Measurements from ENCODE around the gene FLVCR2. TPM values are rescaled to one million over a fixed set of nuclear protein-coding genes. Genes with fewer than 3 reads are reported as not detected.

The FLVCR2 gene
- polyA plus RNA-seq, 1 of the 3 experiments (the other 2 are of a cell fraction): 0.05 TPM

GRCh38 chr14:75553157-75553556 is 25.3 kb upstream of the FLVCR2 start:
- DNase-seq: no peak
- H3K4me3 ChIP-seq (ENCODE audit: low read depth in 2 of 2, low read length in 1 of 2): no peak overlapping the region
- ChIA-PET POLR2A (no interaction called here), CTCF (interaction anchor here (0.7 to 5.2 kb wide), 9 partner anchors 7 to 535 kb away, joined by 3 to 31 read pairs (median 4); no protein-coding TSS in a partner anchor)
- H3K36me3 ChIP-seq (replicated peaks in 1 of 2; ENCODE audit: control insufficient read depth in 1 of 2, insufficient read depth in 2 of 2, low read length in 1 of 2): no peaks in the 10 kb centered on the region
- H3F3A ChIP-seq (replicated peaks; ENCODE audit: insufficient read depth): no peaks in the 10 kb centered on the region
- H3K27ac ChIP-seq (ENCODE audit: low read depth in 2 of 2, low read length in 1 of 2): peak overlapping the region in 1 of 2 experiments; percentile 14; a peak in 1 of 4 replicates
- no peaks in the 10 kb centered on the region for H3K9me2 ChIP-seq
- no peak overlapping the region for H2AFZ ChIP-seq (ENCODE audit: low read depth)
- 81% methylated on average over 6 of the region's 6 CpGs for WGBS (ENCODE audit: low lambda C conversion rate)
- H3K4me1 ChIP-seq (ENCODE audit: control insufficient read depth in 1 of 2, insufficient read depth in 2 of 2, low read depth in 1 of 2, low read length in 1 of 2): peaks cover 0 to 8% of the 10 kb centered on the region in 2 experiments; a peak in 2 of 4 replicates
- TF ChIP-seq EZH2phosphoT487 (IDR thresholded peaks at IDR 0.05; ENCODE audit: borderline replicate concordance, low read depth): no peak
- no peak for TF ChIP-seq CHD2 (IDR thresholded peaks at IDR 0.05; ENCODE audit: low read length, partially characterized antibody)
- H3K27me3 ChIP-seq (ENCODE audit: insufficient read depth): no peaks in the 10 kb centered on the region; the same call in 1 of the 2 replicates
- H3K79me2 ChIP-seq (ENCODE audit: insufficient read depth): no peaks in the 10 kb centered on the region
- no peaks in the 10 kb centered on the region for H4K20me1 ChIP-seq (ENCODE audit: insufficient read depth)
- H3K9me3 ChIP-seq: no peaks in the 10 kb centered on the region
- H3K4me2 ChIP-seq: no peak overlapping the region
- no peak overlapping the region for H3K9ac ChIP-seq

DNA sequence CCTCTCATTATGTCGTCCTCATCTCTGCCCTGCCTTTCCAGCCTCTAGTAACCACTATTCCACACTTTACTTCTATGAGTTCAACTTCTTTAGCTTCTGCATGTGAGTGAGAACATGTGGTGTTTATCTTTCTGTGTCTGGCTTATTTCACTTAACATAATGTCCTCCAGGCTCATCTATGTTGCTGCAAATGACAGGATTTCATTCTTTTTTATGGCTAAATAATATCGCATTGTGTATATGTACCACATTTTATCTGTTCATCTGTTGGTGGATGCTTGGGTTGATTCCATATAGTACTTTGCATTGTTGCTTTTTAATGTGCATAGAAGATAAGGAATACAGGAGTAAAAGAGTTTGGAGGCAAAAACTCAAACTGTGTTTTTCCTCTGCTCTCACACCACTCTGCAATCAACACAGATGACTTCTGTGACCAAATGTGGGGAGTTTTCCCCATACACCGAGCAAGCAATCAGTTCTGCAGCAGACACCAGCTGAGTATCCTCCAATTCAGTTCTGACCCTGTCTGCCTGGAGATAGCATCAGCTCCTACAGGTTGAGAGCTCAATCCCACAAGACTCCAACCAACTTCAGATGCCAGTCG is 24.6 kb upstream of the FLVCR2 start:
- Histone ChIP-seq H3K36me3 (replicated peaks in 1 of 2; ENCODE audit: control insufficient read depth in 1 of 2, insufficient read depth in 2 of 2, low read length in 1 of 2) (no peaks in the 10 kb centered on the region), H3K4me1 (ENCODE audit: control insufficient read depth in 1 of 2, insufficient read depth in 2 of 2, low read depth in 1 of 2, low read length in 1 of 2) (peaks cover 0 to 8% of the 10 kb centered on the region in 2 experiments; a peak in 2 of 4 replicates), H4K20me1 (ENCODE audit: insufficient read depth) (no peaks in the 10 kb centered on the region), H3K79me2 (ENCODE audit: insufficient read depth) (no peaks in the 10 kb centered on the region), H3K9me2 (no peaks in the 10 kb centered on the region), H3F3A (replicated peaks; ENCODE audit: insufficient read depth) (no peaks in the 10 kb centered on the region), H3K9me3 (no peaks in the 10 kb centered on the region), H3K9ac (no peak overlapping the region), H3K4me2 (no peak overlapping the region), H2AFZ (ENCODE audit: low read depth) (no peak overlapping the region), H3K27me3 (ENCODE audit: insufficient read depth) (no peaks in the 10 kb centered on the region; the same call in 1 of the 2 replicates), H3K4me3 (ENCODE audit: low read depth in 2 of 2, low read length in 1 of 2) (no peak overlapping the region), H3K27ac (ENCODE audit: low read depth in 2 of 2, low read length in 1 of 2) (peak overlapping the region in 1 of 2 experiments; percentile 80; a peak in 2 of 4 replicates)
- no peak for DNase-seq
- ChIA-PET POLR2A (interaction anchor here (0.7 kb wide), 1 partner anchor 11 kb away, joined by 3 read pairs; no protein-coding TSS in a partner anchor), CTCF (interaction anchor here (0.7 to 2.3 kb wide), 5 partner anchors 9 to 536 kb away, joined by 3 to 16 read pairs (median 4); no protein-coding TSS in a partner anchor)
- 16% methylated on average over 4 of the region's 4 CpGs for WGBS (ENCODE audit: low lambda C conversion rate)
- TF ChIP-seq POLR2AphosphoS5 (IDR thresholded peaks at IDR 0.05; ENCODE audit: low read depth, low read length) (no peak), FOXJ3 (CRISPR knock-in tag; IDR thresholded peaks at IDR 0.05) (peak; percentile 65; the same call in 1 of the 2 replicates), TEAD4 (IDR thresholded peaks at IDR 0.05; ENCODE audit: borderline replicate concordance, insufficient read depth) (no peak), MEF2A (IDR thresholded peaks at IDR 0.05; ENCODE audit: borderline replicate concordance, low read depth) (no peak), TAF1 (IDR thresholded peaks at IDR 0.05; ENCODE audit: borderline replicate concordance, low read depth, low read length) (no peak), NFIC (IDR thresholded peaks at IDR 0.05; ENCODE audit: borderline replicate concordance) (no peak), FOSL2 (IDR thresholded peaks at IDR 0.05; ENCODE audit: borderline replicate concordance, low read depth) (no peak), RAD21 (IDR thresholded peaks at IDR 0.05; ENCODE audit: low read length) (no peak), TCF12 (IDR thresholded peaks at IDR 0.05) (peak; percentile 5; the same call in 1 of the 2 replicates), EP300 (IDR thresholded peaks at IDR 0.05; ENCODE audit: borderline replicate concordance in 1 of 2, low read depth in 1 of 2, low read length in 1 of 2) (peak in 1 of 2 experiments; percentile 77; a peak in 2 of 4 replicates), PBX3 (IDR thresholded peaks at IDR 0.05) (no peak), ELF1 (IDR thresholded peaks at IDR 0.05) (no peak), RFX5 (IDR thresholded peaks at IDR 0.05; ENCODE audit: low read length) (no peak), REST (IDR thresholded peaks at IDR 0.05; ENCODE audit: low read depth, low read length) (no peak), GATA2 (CRISPR knock-in tag; IDR thresholded peaks at IDR 0.05) (peak; percentile 87)
- TF ChIP-seq, protein P1, sequence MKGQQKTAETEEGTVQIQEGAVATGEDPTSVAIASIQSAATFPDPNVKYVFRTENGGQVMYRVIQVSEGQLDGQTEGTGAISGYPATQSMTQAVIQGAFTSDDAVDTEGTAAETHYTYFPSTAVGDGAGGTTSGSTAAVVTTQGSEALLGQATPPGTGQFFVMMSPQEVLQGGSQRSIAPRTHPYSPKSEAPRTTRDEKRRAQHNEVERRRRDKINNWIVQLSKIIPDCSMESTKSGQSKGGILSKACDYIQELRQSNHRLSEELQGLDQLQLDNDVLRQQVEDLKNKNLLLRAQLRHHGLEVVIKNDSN (IDR thresholded peaks at IDR 0.05; ENCODE audit: borderline replicate concordance, low read depth): no peak
- TF ChIP-seq, protein P2, sequence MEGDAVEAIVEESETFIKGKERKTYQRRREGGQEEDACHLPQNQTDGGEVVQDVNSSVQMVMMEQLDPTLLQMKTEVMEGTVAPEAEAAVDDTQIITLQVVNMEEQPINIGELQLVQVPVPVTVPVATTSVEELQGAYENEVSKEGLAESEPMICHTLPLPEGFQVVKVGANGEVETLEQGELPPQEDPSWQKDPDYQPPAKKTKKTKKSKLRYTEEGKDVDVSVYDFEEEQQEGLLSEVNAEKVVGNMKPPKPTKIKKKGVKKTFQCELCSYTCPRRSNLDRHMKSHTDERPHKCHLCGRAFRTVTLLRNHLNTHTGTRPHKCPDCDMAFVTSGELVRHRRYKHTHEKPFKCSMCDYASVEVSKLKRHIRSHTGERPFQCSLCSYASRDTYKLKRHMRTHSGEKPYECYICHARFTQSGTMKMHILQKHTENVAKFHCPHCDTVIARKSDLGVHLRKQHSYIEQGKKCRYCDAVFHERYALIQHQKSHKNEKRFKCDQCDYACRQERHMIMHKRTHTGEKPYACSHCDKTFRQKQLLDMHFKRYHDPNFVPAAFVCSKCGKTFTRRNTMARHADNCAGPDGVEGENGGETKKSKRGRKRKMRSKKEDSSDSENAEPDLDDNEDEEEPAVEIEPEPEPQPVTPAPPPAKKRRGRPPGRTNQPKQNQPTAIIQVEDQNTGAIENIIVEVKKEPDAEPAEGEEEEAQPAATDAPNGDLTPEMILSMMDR (IDR thresholded peaks at IDR 0.05): no peak
- TF ChIP-seq, protein P3, sequence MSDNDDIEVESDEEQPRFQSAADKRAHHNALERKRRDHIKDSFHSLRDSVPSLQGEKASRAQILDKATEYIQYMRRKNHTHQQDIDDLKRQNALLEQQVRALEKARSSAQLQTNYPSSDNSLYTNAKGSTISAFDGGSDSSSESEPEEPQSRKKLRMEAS (IDR thresholded peaks at IDR 0.05; ENCODE audit: low read depth): no peak

Data from SK-N-SH (cell line).